ENCODE measurements around the gene C11orf65.

The C11orf65 gene

DNA sequence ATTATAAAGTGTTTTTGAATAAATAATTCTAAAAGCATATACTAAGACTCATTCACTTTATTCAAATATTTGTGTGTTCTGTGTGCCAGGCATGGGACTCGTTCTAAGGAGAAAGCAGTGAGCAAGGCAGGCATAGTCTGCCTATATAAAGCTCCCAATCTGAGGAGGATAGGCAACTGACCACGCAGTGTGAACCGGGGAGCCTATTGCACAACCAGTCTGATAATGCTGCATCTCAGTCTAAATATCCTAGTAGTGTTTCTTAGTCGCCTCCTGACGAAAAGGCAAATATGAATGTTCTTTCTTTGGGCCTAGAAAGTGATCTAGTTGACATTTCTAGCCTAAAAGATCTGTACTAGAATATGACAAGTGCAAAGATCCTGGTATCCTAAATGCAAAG lies 98.3 kb downstream of the C11orf65 start:
- DNase-seq (ENCODE audit: low spot score) = no peak

DNA sequence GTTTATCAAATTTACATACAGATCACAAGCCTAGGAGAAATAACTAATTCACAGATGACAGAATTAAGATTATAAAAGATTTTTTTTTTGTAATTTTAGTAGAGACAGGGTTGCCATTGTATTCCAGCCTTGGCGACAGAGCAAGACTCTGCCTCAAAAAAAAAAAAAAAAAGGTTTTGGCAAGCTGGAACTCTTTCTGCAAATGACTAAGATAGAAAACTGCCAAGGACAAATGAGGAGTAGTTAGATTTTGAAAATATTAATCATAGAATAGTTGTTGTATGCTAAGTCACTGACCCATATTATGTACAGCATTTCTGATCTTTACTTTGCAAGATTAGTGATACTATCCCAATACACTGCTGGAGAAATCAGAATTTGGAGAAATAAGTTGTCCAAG lies 99.2 kb downstream of the C11orf65 start:
- DNase-seq (ENCODE audit: low spot score) = no peak

GRCh38 chr11:108364159-108364558 lies 103.2 kb downstream of the C11orf65 start:
- no peak for DNase-seq (ENCODE audit: low spot score)

DNA sequence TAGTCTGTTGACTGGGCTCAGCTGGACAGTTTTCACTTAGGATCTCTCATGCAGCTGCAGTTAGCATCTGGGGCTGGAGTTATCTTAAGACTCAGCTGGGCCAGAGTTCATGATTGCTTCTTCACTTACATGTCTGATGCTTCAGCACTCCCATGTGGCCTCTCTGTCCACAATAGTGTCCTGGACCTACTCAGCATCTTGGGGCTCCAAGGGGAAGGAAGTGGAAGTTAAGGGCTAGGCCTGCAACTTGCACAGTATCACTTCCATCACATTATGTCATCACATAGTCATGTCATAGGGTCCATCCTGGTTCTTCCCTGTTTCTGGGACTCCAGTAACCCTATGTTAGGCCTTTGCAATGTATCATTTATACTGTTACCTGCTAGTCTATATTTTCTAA lies 115.9 kb downstream of the C11orf65 start:
- no peak for DNase-seq (ENCODE audit: low spot score)

- no peak for DNase-seq (ENCODE audit: low spot score)
These were observed 120.9 kb downstream of the C11orf65 start for GRCh38 chr11:108346451-108346850.

- DNase-seq (ENCODE audit: low spot score) = no peak
These were observed 121.6 kb downstream of the C11orf65 start for GRCh38 chr11:108345767-108346166.

GRCh38 chr11:108343714-108344113 lies 123.6 kb downstream of the C11orf65 start:
- no peak for DNase-seq (ENCODE audit: low spot score)

- no peak for DNase-seq (ENCODE audit: low spot score)
These were observed 125.7 kb downstream of the C11orf65 start for GRCh38 chr11:108341654-108342053.

GRCh38 chr11:108340973-108341372 lies 126.4 kb downstream of the C11orf65 start:
- no peak for DNase-seq (ENCODE audit: low spot score)

GRCh38 chr11:108338750-108339149 lies 128.6 kb downstream of the C11orf65 start:
- no peak for DNase-seq (ENCODE audit: low spot score)

DNA sequence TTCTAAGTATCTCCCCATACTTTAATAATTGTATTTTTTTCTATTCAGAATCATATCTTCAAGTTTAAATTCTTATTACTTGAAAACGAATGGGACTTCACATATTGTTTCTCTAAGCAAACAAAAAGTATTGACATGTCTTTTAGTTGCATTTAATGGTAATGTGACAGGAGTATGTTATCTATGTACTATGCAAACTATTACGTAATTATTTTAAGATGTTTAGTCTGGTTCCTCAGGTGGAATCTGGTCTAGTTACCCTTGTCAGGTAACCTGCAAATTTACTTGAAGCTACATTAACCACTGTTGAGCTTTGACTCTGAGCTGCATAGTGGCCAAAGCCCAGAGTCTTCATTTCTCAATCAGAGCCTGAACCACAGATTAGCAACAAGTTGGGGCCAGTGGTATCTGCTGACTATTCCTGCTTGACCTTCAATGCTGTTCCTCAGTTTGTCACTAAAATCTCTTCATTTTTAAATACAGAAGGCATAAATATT lies 133.9 kb downstream of the C11orf65 start:
- no peak for DNase-seq (ENCODE audit: low spot score)
